PFSK-1 (cell line): Measurements from ENCODE around the gene SLC29A4. TPM values are rescaled to one million over a fixed set of nuclear protein-coding genes. Genes with fewer than 3 reads are reported as not detected.

ENCODE experiments used
- FOXP2 ChIP-seq: optimal IDR thresholded peaks from 2 replicates; pipeline ENCODE3; 2011; ENCODE audit warnings: borderline replicate concordance, control low read depth, inconsistent platforms; ENCODE audit not compliant: insufficient read depth; ENCODE audit errors: extremely low read length, extremely low read depth
- POLR2AphosphoS5 ChIP-seq: IDR thresholded peaks from 2 replicates; pipeline ENCODE4 v1.6.1; 2012; ENCODE audit warnings: low read depth, mild to moderate bottlenecking, control low read depth, low read length, moderate library complexity
- SIN3A ChIP-seq: IDR thresholded peaks from 2 replicates; pipeline ENCODE4 v1.6.1; 2012; ENCODE audit warnings: mild to moderate bottlenecking, low read length, moderate library complexity, borderline replicate concordance; ENCODE audit not compliant: insufficient read depth
- TAF1 ChIP-seq: IDR thresholded peaks from 2 replicates; pipeline ENCODE4 v1.6.1; 2012; ENCODE audit warnings: low read length, control low read depth, borderline replicate concordance; ENCODE audit not compliant: insufficient read depth
- polyA plus RNA-seq: library from polyadenylated mRNA; unstranded; fragments of >200 nt; gene quantifications from one replicate; pipeline ENCODE4 v1.2.1, GENCODE V29; 2012; ENCODE audit warnings: low read depth, missing spikeins; ENCODE audit not compliant: insufficient read length
- TF ChIP-seq, protein P1 (sequence below), 2 experiments: IDR thresholded peaks; 2 replicates each; pipeline versions ENCODE4 v1.6.1 to v1.8.0; 2011 to 2012; ENCODE audit warnings: low read depth in 2 of 2, low read length in 2 of 2, control low read depth in 1 of 2, inconsistent platforms in 1 of 2, mild to moderate bottlenecking in 1 of 2, moderate library complexity in 1 of 2; ENCODE audit not compliant: insufficient read depth in 1 of 2

Gene SLC29A4, protein sequence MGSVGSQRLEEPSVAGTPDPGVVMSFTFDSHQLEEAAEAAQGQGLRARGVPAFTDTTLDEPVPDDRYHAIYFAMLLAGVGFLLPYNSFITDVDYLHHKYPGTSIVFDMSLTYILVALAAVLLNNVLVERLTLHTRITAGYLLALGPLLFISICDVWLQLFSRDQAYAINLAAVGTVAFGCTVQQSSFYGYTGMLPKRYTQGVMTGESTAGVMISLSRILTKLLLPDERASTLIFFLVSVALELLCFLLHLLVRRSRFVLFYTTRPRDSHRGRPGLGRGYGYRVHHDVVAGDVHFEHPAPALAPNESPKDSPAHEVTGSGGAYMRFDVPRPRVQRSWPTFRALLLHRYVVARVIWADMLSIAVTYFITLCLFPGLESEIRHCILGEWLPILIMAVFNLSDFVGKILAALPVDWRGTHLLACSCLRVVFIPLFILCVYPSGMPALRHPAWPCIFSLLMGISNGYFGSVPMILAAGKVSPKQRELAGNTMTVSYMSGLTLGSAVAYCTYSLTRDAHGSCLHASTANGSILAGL
- 9.9 TPM for polyA plus RNA-seq

GRCh38 chr7:5282543-5283316 is at the start of gene SLC29A4:
Gene SLC29A4 (plus strand): TSS chr7:5282943. CDS start chr7:5287817, 4,874 bp downstream.
- TF ChIP-seq, protein P1, sequence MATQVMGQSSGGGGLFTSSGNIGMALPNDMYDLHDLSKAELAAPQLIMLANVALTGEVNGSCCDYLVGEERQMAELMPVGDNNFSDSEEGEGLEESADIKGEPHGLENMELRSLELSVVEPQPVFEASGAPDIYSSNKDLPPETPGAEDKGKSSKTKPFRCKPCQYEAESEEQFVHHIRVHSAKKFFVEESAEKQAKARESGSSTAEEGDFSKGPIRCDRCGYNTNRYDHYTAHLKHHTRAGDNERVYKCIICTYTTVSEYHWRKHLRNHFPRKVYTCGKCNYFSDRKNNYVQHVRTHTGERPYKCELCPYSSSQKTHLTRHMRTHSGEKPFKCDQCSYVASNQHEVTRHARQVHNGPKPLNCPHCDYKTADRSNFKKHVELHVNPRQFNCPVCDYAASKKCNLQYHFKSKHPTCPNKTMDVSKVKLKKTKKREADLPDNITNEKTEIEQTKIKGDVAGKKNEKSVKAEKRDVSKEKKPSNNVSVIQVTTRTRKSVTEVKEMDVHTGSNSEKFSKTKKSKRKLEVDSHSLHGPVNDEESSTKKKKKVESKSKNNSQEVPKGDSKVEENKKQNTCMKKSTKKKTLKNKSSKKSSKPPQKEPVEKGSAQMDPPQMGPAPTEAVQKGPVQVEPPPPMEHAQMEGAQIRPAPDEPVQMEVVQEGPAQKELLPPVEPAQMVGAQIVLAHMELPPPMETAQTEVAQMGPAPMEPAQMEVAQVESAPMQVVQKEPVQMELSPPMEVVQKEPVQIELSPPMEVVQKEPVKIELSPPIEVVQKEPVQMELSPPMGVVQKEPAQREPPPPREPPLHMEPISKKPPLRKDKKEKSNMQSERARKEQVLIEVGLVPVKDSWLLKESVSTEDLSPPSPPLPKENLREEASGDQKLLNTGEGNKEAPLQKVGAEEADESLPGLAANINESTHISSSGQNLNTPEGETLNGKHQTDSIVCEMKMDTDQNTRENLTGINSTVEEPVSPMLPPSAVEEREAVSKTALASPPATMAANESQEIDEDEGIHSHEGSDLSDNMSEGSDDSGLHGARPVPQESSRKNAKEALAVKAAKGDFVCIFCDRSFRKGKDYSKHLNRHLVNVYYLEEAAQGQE (IDR thresholded peaks at IDR 0.05; ENCODE audit: insufficient read depth in 1 of 2, low read depth in 2 of 2, low read length in 2 of 2) = no peak
- TF ChIP-seq POLR2AphosphoS5 (no peak), FOXP2 (no peak), SIN3A (no peak), TAF1 (no peak)

- no peak for TF ChIP-seq SIN3A
- no peak for TF ChIP-seq FOXP2
- TF ChIP-seq POLR2AphosphoS5 = no peak
- TF ChIP-seq, protein P1 (IDR thresholded peaks at IDR 0.05; ENCODE audit: insufficient read depth in 1 of 2, low read depth in 2 of 2, low read length in 2 of 2) = no peak
- no peak for TF ChIP-seq TAF1
Observed at GRCh38 chr7:5234852-5235831, 47.6 kb upstream of the SLC29A4 start.

GRCh38 chr7:5237286-5237685 is 45.5 kb upstream of the SLC29A4 start:
- no peak for TF ChIP-seq SIN3A
- no peak for TF ChIP-seq POLR2AphosphoS5
- TF ChIP-seq, protein P1 (IDR thresholded peaks at IDR 0.05; ENCODE audit: insufficient read depth in 1 of 2, low read depth in 2 of 2, low read length in 2 of 2) = no peak
- no peak for TF ChIP-seq FOXP2
- TF ChIP-seq TAF1 = no peak

- no peak for TF ChIP-seq SIN3A
Observed at GRCh38 chr7:5238500-5238899, 44.2 kb upstream of the SLC29A4 start.

- TF ChIP-seq, protein P1 (IDR thresholded peaks at IDR 0.05; ENCODE audit: insufficient read depth in 1 of 2, low read depth in 2 of 2, low read length in 2 of 2) = no peak
- TF ChIP-seq FOXP2 (no peak), POLR2AphosphoS5 (no peak), TAF1 (no peak), SIN3A (no peak)
Observed at GRCh38 chr7:5243261-5243660, 39.5 kb upstream of the SLC29A4 start.
